WTC11 (cell line): ENCODE measurements around the gene ISL2.

Experiments
- CTCF ChIP-seq: fragments of 200-600 bp; IDR thresholded peaks from 2 replicates; pipeline ENCODE4 v1.8.0; 2022; ENCODE audit warnings: antibody characterized with exemption
- ESRRA ChIP-seq: sonication (generic); formaldehyde crosslinking; IDR thresholded peaks from 2 replicates; pipeline ENCODE4 v1.8.1; 2022; ENCODE audit warnings: mild to moderate bottlenecking, missing genetic modification reagents, borderline replicate concordance
- FOXJ3 ChIP-seq: sonication (generic); formaldehyde crosslinking; IDR thresholded peaks from 2 replicates; pipeline ENCODE4 v1.9.0; 2021; ENCODE audit warnings: missing genetic modification reagents, mild to moderate bottlenecking, borderline replicate concordance
- IRF2 ChIP-seq: sonication (generic); formaldehyde crosslinking; IDR thresholded peaks from 2 replicates; pipeline ENCODE4 v1.8.0; 2022; ENCODE audit warnings: low read depth, missing genetic modification reagents, borderline replicate concordance
- KAT7 ChIP-seq: sonication (generic); formaldehyde crosslinking; IDR thresholded peaks from 2 replicates; pipeline ENCODE4 v1.8.1; 2023; ENCODE audit warnings: missing genetic modification reagents, mild to moderate bottlenecking, borderline replicate concordance
- PRDM15 ChIP-seq: sonication (generic); formaldehyde crosslinking; IDR thresholded peaks from 2 replicates; pipeline ENCODE4 v1.8.0; 2022; ENCODE audit warnings: missing genetic modification reagents
- SP1 ChIP-seq: sonication (generic); formaldehyde crosslinking; conservative IDR thresholded peaks from 2 replicates; pipeline ENCODE4 v1.8.1; 2022; ENCODE audit warnings: missing genetic modification reagents
- USF2 ChIP-seq: sonication (generic); formaldehyde crosslinking; IDR thresholded peaks from 2 replicates; pipeline ENCODE4 v1.8.1; 2023; ENCODE audit warnings: mild to moderate bottlenecking, missing genetic modification reagents, moderate library complexity
- ZMAT4 ChIP-seq: fragments of 250-450 bp; sonication (Bioruptor Pico); IDR thresholded peaks from 2 replicates; pipeline ENCODE4 v1.9.0; 2021; ENCODE audit warnings: mild to moderate bottlenecking
- ZNF416 ChIP-seq: fragments of 250-450 bp; sonication (Bioruptor Pico); IDR thresholded peaks from 2 replicates; pipeline ENCODE4 v1.9.0; 2021; ENCODE audit warnings: mild to moderate bottlenecking, inconsistent platforms

- no peak for TF ChIP-seq KAT7 (CRISPR knock-in tag)
- TF ChIP-seq CTCF: no peak
- TF ChIP-seq SP1 (CRISPR knock-in tag): no peak
- no peak for TF ChIP-seq USF2 (CRISPR knock-in tag)
- no peak for TF ChIP-seq ESRRA (CRISPR knock-in tag)
- TF ChIP-seq PRDM15 (CRISPR knock-in tag): no peak
- no peak for TF ChIP-seq FOXJ3 (CRISPR knock-in tag)
- TF ChIP-seq ZNF416 (CRISPR knock-in tag): no peak
- TF ChIP-seq IRF2 (CRISPR knock-in tag): no peak
- no peak for TF ChIP-seq ZMAT4 (CRISPR knock-in tag)
Measured at GRCh38 chr15:76296849-76297248, 39.7 kb upstream of the ISL2 start.
